HG03565 (cell line): Measurements from ENCODE around the gene ENOPH1.
"Not testable (repeated sequence)": the region's sequence is repeated elsewhere in the genome, so short reads cannot be mapped to it uniquely, and the experiment has no call there.

Source experiments
- ATAC-seq: cut with Tn5 transposase; IDR thresholded peaks from one replicate; pipeline ENCODE4 v1.9.1; 2021; ENCODE audit warnings: mild to moderate bottlenecking, moderate library complexity; ENCODE audit not compliant: unreplicated experiment

The ENOPH1 gene

DNA sequence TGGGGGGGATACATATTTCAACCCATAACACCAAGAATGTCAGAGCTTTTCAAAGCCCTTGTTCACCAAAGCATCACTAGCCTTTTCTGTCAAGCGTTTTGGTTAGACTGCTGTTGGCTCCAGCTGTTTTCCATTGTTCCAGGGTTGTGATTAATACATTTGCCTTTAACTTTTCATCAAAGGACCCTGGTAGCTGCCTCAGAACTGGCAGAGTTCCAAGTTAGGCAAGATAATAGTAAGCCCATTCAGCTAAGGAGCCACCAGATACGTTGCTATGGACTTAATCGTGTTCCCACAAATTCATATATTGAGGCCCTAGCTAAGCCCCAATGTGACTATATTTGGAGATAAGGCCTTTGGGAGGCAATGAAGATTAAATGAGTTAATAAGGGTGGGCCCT is 37.1 kb downstream of the ENOPH1 start:
- ATAC-seq: no peak

DNA sequence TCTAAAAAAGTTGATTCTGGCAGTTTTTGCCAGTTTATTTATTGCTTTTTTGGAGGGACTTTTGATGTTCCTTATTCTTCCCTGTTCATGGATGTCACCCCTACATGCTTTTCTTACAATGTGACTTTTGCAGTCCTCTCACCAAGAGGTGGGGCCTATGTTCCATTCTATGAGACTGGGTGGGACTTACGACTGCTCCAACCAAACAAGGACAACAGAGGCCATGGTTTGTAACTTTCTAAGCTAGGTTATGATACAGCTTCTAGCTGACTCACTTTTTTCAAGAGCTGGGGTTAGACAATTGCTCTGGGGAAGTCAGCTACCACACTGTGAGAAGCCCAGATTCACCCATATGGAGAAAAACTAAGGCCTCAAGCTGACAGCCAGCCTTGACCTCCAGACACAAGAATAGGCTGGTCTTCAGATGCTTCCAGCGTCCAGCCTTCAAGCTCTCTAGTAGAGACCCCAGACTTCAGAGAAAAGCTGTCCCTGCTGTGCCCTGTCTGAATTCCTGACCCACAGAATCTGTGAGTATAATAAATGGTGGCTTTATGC is 39.5 kb downstream of the ENOPH1 start:
- no peak for ATAC-seq

DNA sequence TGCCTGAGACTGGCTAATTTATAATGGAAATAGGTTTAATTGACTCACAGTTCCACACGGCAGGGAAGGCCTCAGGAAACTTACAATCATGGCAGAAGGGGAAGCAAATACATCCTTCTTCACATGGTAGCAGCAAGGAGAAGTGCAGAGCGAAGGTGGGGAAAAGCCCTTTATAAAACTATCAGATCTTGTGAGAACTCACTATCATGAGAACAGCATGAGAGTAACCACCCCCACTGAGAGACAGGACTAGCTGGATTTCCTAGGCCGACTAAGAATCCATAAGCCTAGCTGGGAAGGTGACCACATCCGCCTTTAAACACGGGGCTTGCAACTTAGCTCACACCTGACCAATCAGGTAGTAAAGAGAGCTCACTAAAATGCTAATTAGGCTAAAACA is 42.7 kb downstream of the ENOPH1 start:
- ATAC-seq: not testable (repeated sequence)

DNA sequence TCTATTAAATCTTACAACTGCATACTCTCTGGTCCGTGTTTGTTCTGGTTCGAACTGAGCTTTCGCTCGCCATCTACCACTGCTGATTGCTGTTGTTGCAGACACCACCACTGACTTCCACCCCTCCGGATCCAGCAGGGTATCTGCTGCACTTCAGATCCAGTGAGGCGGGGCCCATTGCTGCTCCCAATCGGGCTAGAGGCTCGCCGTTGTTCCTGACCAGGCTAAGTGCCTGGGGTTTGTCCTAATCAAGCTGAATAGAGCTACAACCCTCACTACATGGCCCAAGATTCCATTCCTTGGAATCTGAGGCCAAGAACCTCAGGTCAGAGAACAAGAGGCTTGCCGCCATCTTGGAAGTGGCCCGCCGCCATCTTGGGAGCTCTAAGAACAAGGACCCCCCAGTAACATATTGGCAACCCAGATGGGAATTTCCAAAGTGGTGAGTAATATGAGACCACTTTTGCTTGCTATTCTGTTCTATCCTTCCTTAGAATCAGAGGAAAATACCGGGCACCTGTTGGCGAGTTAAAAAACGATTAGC is 43.3 kb downstream of the ENOPH1 start:
- ATAC-seq: no peak

DNA sequence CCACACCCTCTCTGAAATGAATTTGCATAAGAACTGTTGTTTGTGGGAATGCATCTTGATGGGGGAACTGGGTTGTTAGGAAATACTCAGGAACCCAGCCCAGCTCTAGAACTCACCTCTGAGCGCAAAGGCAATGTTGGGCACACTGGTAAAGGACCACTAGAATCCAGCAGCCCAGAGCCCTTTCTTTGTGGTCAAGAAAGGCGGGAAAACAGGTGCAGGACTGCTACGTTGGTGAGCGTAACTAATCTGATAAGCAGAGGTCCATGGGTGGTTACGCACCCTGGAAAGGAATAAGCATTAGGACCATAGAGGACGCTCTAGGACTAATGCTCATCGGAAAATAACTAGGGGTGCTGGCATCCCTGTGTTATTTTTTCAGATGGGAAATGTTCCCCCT is 45.5 kb downstream of the ENOPH1 start:
- ATAC-seq: not testable (repeated sequence)

DNA sequence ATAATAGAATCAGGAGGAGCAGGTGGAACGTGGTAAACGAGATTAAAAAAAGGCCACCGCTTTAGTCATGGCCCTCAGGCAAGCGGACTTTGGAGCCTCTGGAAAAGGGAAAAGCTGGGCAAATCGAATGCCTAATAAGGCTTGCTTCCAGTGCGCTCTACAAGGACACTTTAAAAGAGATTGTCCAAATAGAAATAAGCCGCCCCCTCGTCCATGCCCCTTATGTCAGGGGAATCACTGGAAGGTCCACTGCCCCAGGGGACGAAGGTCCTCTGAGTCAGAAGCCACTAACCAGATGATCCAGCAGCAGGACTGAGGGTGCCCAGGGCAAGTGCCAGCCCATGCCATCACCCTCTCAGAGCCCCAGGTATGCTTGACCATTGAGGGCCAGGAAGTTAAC is 47.1 kb downstream of the ENOPH1 start:
- not testable (repeated sequence) for ATAC-seq

DNA sequence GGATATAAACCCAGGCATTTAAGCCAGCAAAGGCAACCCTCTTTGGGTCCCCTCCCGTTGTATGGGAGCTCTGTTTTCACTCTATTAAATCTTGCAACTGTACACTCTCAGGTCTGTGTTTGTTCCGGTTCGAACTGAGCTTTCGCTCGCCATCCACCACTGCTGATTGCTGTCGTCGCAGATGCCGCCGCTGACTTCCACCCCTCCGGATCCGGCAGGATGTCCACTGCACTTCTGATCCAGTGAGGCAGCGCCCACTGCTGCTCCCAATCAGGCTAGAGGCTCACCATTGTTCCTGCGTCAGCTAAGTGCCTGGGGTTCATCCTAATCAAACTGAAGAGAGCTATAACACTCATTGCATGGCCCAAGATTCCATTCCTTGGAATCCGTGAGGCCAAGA is 49.2 kb downstream of the ENOPH1 start:
- no peak for ATAC-seq

DNA sequence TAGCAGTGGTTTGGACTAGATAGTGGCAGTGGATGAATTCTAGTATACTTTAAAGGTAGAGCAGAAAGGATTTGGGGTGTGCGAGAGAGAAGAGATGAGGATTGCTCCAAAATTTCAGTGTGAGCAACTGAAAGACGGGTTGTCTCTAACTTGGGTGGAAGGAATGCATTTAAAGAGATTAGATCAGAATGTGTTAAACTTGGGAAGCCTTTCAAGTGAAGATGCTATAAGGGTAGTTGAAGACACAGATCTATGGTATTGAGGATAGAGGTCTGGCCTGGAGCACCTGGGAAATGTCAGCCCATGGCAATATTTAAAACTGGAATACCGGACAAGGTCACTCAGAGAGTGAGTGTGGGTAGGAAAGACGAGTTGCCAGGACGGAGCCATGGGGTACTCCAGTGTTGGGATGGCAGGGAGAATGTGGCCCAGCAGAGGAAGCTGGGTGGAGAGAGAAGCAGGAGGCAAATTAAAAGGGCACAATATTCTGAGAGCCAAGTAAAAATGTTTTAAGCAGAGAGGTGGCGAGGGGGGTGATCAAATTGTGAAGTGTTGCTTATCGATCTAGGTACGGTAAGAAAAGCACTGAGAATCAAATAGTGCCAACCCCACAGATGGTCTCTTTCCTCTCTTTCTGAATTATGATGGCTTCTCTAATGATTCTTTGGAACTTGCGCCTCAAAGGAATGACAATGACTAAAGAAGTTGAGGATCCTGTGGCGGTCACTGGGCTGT is 50.5 kb downstream of the ENOPH1 start:
- ATAC-seq: no peak

DNA sequence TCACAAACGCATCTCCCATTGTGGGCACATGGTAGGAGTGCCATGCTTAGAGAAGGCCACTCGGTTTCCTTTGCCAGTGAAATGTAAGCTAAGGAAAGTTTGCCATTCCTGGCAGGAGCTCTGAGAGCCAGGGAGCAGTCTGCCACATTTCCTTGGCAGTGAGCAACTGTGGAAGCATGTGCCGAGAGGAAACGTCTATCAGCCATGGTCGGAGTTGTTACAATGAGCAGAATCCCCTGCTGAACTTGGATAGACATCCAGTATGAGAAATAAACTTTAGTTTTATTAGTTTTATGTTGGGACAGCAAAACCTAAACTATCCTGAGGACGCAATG is 51.1 kb downstream of the ENOPH1 start:
- ATAC-seq: no peak

DNA sequence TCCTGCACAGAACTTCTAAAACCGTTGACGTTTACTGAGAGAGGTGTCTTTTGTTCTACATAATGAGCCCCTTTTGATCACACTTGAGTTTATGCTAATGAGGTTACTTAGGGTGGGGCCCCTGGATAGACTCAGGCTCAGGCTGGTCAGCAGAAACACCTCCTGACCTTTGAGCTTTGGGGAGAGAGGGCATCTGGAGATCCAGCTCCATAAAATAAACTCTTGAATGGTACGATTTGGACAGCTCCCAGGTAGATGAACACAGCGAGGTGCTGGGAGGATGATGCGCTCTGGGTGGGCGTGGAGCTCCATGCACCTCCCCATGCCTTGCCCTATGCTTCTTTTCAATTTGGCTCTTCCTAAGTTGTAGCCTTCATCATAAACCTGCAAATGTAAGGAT is 52.0 kb downstream of the ENOPH1 start:
- ATAC-seq: no peak

DNA sequence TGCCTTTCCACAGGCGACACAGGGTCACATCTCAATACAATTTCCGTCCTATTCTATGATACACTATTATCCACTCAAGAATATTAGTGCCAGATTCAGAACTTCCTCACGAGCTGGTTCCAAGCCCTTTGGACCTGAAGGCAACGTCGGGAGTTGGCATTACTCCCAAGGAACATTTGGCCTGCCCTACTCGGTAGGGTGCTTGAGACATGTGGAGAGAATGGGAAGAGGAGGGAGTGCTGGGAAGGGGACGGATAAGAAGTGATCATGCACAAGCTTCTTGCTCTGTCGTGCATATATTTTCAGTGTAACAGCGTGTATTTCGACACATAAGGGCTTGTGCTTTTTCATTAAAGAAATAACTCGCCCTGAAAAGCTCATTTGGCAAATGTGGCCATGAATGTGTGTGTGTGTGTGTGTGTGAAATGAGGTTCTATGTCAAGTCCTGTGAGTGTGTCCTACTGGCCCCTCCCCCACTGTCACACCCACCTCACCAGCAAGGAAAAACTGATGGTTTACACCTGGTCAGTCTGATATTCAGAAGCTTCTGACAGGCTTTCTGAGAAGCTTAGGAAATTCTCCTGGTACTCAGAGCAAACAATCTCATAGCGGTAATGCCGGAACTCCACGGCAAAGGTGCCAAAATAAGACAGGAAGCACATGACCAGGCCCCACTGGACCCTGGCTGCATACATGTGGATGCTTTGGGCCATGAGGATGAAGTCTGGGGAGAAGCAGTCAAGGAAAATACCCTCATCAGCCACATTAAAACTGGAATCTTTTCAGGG is 54.8 kb downstream of the ENOPH1 start:
- no peak for ATAC-seq

DNA sequence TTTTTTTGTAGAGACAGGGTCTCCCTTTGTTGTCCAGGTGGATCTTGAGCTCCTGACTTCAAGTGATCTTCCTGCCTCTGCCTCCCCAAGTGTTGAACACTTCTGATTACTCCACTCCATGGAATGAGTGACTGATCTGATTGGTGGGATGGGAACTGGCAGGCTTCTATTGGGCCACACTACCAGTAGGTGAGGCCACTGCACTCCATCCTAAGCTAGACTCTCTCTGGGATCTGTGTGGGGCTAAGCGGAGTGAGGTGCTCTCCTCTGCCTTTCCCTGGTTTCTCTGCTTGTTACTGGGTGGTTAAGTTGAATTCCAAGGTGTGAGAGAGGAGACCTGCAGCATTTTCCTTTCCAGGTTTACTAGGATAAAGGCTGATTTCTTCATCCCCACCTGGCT is 58.7 kb downstream of the ENOPH1 start:
- no peak for ATAC-seq

DNA sequence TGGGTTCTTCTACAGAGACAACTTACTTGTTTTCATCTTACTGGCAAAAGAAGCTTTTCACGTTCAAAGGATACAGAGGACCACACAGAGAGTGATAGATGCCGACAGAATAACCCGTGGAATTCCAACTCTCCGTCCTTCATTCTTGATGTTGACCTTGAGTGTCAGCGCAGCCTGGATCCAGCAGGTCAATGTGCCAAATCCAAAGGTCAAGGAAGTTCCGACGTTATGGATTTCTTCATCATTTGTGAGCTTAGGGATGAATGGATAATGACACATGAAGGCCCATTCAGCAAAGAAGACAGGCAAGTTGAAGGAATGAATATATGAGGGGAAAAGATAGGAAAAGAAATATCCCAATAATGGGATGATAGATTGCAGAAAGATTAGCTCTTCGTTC is 59.6 kb downstream of the ENOPH1 start:
- ATAC-seq: no peak

DNA sequence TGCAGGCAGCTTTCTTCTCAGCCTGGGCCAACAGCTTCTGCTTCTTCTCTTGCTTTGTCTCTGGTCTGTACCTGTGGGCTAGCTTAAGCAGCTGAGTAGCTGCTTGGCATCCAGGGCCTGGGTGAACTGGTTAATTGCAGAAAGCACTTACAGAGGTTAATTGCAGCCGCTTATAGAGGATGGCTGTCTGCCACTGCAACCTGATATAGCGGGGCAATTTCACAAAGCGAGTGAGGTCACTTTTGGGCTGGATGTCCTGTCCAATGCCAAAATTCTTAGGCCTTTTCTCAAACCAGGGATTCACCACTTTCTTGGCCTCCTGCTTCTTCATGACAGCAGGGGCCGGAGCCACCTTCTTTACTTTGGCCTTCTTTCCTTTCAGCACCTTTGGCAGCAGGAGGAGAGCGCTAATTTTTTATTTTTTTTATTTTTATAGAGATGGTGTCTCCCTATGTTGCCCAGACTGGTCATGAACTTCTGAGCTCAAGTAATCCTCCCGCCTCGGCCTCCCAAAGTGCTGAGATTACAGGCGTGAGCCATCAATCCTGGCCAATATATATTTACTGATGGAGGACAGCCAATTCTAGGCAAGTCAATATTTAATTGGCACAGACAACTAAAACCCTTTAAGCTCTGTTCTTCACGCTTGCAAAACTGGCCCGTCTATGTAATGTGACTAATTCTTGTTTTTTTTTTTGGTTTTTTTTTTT is 61.0 kb downstream of the ENOPH1 start:
- ATAC-seq: no peak

DNA sequence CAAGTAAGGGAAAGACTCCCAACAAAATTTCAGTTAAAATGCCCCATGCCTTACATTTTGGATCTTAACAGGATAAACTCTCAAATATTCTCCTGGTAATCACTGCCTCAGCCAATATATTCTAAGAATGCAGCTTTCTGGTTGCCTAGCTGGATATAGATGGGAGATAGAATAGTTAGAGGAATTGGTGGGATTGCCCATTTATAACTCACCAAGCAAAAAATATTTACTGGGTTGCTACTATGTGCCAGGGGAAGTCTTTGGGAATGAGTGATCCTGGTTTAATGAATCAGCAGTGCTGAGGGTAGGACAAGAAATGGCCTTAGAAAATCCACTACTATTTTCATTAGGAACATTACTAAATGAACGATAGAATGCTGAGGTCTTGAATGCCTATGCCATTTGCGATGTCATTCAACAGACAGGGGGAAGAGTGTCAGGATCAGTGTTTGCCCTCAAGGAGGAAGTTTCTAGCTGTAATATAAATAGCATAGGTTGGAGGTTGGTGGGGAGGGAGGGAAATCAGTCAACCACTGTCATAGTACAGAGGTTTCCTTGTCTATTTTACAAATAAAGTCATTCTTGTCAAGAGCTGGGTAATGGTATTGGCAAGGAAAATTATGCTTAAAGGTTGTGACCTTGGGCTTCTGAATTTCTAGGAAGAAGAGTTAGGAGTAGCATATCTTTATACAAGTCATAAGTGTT is 63.5 kb downstream of the ENOPH1 start:
- ATAC-seq: no peak

DNA sequence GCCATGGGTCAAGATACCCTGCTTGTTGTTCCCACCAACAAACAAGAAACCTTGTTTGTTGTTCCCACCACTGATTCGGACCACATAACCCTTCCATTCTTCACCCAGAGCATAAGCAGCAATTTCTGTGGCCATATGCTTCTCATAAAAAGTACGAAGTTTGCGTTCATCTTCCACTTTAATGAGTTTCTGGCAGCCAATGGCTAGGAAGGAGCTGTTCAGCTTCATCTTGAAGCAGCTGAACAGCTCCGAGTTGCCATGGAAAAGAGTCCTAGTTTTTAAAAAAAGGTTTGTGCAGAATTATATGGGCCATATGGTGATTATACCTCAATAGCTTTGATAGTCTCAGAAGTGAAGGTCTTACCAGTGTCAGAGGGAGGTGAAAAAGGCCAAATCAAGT is 65.3 kb downstream of the ENOPH1 start:
- no peak for ATAC-seq

DNA sequence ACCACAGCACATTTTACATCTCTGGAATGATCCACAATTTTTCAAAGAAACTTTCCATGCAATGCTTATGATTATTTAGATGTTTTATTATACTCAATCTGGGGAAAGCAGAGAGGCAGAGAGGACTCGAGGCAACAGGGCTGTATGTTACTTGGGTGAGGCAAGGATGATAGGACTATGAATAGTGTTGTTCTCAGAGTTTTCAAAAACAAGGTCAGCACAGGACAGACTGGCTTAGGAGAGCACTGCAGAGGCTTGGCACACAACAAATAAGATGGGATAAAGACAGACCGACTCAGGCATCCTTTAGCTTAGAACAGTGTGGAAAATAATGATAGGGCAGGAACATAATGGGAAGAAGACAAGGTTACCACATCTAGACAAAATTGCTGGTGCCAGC is 66.0 kb downstream of the ENOPH1 start:
- no peak for ATAC-seq

DNA sequence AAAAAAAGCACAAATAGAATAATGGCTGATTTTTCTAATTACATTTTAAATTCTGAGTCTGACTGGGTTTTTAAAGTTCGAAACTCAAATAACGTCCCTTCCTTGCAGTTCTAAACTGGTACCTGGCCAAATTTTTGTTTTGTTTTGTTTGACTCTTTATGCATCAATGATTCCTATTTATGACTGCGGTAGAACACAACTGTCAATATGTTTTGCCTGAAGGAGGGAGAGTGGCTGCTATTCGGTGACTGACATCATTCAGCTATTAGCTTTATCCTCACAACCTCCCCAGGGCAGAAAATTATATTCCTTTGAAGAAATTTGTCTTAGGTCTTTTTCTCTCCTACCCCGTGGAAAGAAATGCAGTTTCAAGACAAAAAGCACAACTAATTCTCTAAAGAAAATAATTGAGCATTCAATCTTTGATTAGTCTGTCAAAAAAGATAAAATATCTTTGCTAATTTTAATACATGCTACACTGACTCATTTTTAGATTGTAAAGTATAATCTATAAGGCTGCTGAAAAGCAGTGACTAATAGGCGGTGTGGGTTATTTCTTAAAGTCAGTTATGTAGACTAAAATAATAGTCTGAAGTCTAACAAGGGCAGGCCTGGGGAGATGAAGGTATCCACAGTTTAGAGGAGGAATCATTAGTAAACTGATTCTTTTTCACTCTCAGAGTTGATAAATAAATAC is 69.5 kb downstream of the ENOPH1 start:
- ATAC-seq: no peak

DNA sequence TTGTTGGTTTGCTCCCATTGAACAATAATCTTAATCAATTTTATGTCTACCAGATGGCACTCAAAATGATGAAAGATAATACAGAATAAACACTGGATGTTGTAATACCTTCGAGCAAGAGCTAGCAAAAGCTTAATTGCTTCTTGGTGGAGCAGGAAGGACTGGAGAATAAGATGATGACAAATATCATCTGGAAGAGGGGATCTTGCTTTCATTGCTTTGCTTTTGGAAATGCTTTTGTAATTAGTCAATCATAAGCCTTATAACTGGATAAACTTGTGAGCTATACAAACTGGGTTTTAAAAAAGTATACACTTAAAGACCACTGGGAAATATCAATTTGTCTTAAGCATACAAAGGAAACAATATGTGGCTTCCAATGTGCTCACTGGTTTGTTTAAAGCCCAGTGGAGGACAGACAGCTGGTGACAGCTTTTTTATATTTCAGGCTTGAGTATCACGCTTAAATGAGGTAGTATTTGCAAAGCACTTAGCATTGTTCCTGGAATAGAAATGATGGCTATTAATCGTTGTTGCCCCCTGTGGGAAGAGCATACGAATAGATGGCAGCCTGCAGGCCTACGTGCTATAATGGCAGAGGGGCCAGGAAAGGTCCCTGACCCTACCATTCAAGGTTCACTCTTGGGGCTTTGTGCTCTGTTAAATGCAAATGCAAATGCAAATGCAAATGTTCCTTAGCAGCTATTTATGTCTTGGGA is 70.2 kb downstream of the ENOPH1 start:
- no peak for ATAC-seq

DNA sequence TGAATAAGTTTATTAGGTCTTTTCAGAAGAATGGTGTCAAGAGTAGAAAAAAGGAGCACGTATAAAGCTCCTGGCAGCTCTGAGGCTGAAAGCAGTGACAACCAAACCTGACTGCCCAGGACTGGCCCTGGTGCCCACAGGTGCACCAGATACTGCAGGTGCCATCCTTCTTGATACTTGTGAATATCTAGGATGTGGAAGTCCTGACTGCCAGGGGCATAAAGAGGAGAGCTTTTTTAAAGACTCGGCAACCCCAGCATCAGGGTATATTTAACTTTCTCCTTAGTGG is 70.7 kb downstream of the ENOPH1 start:
- no peak for ATAC-seq
